IMR-90 (cell line): Measurements from ENCODE around the gene TMC1.

Source experiments
- FOS ChIP-seq: fragments of 150-350 bp; IDR thresholded peaks from 2 replicates; pipeline ENCODE4 v1.6.1; 2016; ENCODE audit warnings: low read depth, low read length
- MXI1 ChIP-seq: IDR thresholded peaks from 2 replicates; pipeline ENCODE4 v1.6.1; 2012; ENCODE audit warnings: low read depth, mild to moderate bottlenecking, low read length, moderate library complexity, borderline replicate concordance
- POLR2A ChIP-seq: IDR thresholded peaks from 2 replicates; pipeline ENCODE4 v1.6.1; 2012; ENCODE audit warnings: mild to moderate bottlenecking, low read depth, low read length
- RAD21 ChIP-seq: IDR thresholded peaks from 2 replicates; pipeline ENCODE4 v1.6.1; 2012; ENCODE audit warnings: low read length, improper control_type of control experiment
- RCOR1 ChIP-seq: IDR thresholded peaks from 2 replicates; pipeline ENCODE4 v1.6.1; 2012; ENCODE audit warnings: mild to moderate bottlenecking, low read length, improper control_type of control experiment; ENCODE audit not compliant: insufficient replicate concordance
- SMC3 ChIP-seq: fragments of 150-350 bp; IDR thresholded peaks from 2 replicates; pipeline ENCODE4 v1.6.1; 2016; ENCODE audit warnings: low read depth, mild to moderate bottlenecking, antibody characterized with exemption, low read length, moderate library complexity
- TF ChIP-seq, protein P1 (sequence below): conservative IDR thresholded peaks from 2 replicates; pipeline ENCODE4 v1.5.1; 2012; ENCODE audit warnings: mild to moderate bottlenecking, low read depth, low read length, improper control_type of control experiment
- TF ChIP-seq, protein P2 (sequence below): fragments of 150-350 bp; IDR thresholded peaks from 2 replicates; pipeline ENCODE4 v1.6.1; 2017; ENCODE audit warnings: mild to moderate bottlenecking, antibody characterized with exemption, low read length, low read depth

DNA sequence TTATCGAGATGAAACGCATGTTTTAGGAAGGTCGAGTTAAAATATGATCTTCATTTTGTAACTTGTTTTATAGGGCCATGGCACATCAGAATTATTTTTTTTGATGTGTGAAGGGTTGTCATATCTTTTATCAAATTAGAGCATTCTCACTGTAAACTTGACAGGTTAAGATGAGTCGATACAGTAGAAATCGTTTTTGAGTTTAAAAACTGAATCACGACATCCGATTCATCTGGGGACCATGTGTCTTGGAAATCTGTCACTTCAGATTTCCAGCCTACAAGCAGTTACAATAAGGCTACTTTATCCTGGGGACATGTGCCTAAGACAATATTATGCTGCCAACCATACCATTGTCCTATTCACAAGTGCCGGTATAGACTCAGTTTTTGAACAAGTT, 295.3 kb downstream of the TMC1 start:
- TF ChIP-seq, protein P1, sequence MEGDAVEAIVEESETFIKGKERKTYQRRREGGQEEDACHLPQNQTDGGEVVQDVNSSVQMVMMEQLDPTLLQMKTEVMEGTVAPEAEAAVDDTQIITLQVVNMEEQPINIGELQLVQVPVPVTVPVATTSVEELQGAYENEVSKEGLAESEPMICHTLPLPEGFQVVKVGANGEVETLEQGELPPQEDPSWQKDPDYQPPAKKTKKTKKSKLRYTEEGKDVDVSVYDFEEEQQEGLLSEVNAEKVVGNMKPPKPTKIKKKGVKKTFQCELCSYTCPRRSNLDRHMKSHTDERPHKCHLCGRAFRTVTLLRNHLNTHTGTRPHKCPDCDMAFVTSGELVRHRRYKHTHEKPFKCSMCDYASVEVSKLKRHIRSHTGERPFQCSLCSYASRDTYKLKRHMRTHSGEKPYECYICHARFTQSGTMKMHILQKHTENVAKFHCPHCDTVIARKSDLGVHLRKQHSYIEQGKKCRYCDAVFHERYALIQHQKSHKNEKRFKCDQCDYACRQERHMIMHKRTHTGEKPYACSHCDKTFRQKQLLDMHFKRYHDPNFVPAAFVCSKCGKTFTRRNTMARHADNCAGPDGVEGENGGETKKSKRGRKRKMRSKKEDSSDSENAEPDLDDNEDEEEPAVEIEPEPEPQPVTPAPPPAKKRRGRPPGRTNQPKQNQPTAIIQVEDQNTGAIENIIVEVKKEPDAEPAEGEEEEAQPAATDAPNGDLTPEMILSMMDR: no peak
- no peak for TF ChIP-seq RAD21
- TF ChIP-seq FOS: no peak
- TF ChIP-seq, protein P2, sequence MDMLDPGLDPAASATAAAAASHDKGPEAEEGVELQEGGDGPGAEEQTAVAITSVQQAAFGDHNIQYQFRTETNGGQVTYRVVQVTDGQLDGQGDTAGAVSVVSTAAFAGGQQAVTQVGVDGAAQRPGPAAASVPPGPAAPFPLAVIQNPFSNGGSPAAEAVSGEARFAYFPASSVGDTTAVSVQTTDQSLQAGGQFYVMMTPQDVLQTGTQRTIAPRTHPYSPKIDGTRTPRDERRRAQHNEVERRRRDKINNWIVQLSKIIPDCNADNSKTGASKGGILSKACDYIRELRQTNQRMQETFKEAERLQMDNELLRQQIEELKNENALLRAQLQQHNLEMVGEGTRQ: no peak
- TF ChIP-seq MXI1: no peak
- TF ChIP-seq SMC3: no peak
- TF ChIP-seq RCOR1: no peak
- TF ChIP-seq POLR2A: no peak
